HCT116 (cell line): ENCODE data around the gene SETD5. TPM values are rescaled to one million over a fixed set of nuclear protein-coding genes. Genes with fewer than 3 reads are reported as not detected.

Source experiments
- ATAC-seq: fragments of 200-7000 bp; cut with Tn5 transposase; 2 replicates; pipeline ENCODE4 v1.9.1; 2020; ENCODE audit warnings: mild to moderate bottlenecking, moderate library complexity
- BruUV-seq: library from RNA; stranded (reverse); fragments of 400-500 nt; replicated peaks from 2 replicates; lab custom pipeline; 2021; lab: Mats Ljungman, UMichigan
- CTCF ChIA-PET: fragments of 300-600 bp; sonication (Branson Sonifier 250); formaldehyde crosslinking; loops from one replicate; lab custom pipeline; 2021; ENCODE audit warnings: antibody characterized with exemption; lab: Charles Lee
- POLR2A ChIA-PET: fragments of 300-600, 350-600 bp; sonication (Branson Sonifier 250); formaldehyde crosslinking; loops from one replicate; lab custom pipeline; 2021; ENCODE audit warnings: antibody characterized with exemption; lab: Charles Lee
- RAD21 ChIA-PET, 2 experiments: fragments of 300-600 bp; sonication (Branson Sonifier 250); formaldehyde crosslinking; loops; one replicate each; lab custom pipeline; 2023; ENCODE audit warnings: low total read pairs in 2 of 2; ENCODE audit not compliant: uncharacterized antibody in 2 of 2, unreplicated experiment in 2 of 2, low non-redundant PET in 1 of 2; lab: Charles Lee
- DNase-seq: peaks from one replicate; pipeline ENCODE4 v3.0.0-alpha.2; 2010; ENCODE audit warnings: low read depth, low spot score
- H2AFZ ChIP-seq: fragments of 200-600 bp; shearing (Covaris generic), sonication (generic); 2 replicates; pipeline ENCODE4 v1.6.1; 2017; ENCODE audit warnings: low read depth, mixed run types, mixed read lengths, antibody characterized with exemption, low read length; ENCODE audit not compliant: poor library complexity, severe bottlenecking
- H3K27ac ChIP-seq: 2 replicates; pipeline ENCODE4 v1.5.1; 2012; ENCODE audit warnings: low read depth, low read length
- H3K27me3 ChIP-seq: fragments of 200-600 bp; sonication (generic); 2 replicates; pipeline ENCODE4 v1.6.1; 2016; ENCODE audit warnings: mixed run types, low read length, mixed read lengths; ENCODE audit not compliant: insufficient read depth
- H3K36me3 ChIP-seq, 2 experiments: fragments of 200-500 bp in 1 of 2; fragments of 200-600 bp in 1 of 2; sonication (Bioruptor generic) in 1 of 2; sonication (generic) in 1 of 2; 2 replicates each; pipeline versions ENCODE4 v1.5.1 to v1.6.1; 2014 to 2016; ENCODE audit warnings: low read length in 2 of 2, inconsistent platforms in 1 of 2, mixed read lengths in 1 of 2, mixed run types in 1 of 2; ENCODE audit not compliant: insufficient read depth in 2 of 2, control insufficient read depth in 1 of 2
- H3K4me1 ChIP-seq, 2 experiments: fragments of 200-600 bp in 1 of 2; sonication (generic) in 1 of 2; 2 replicates each; pipeline versions ENCODE4 v1.5.1 to v1.6.1; 2012 to 2017; ENCODE audit warnings: low read length in 2 of 2, inconsistent platforms in 1 of 2, mild to moderate bottlenecking in 1 of 2, mixed read lengths in 1 of 2, mixed run types in 1 of 2, moderate library complexity in 1 of 2; ENCODE audit not compliant: insufficient read depth in 2 of 2, control insufficient read depth in 1 of 2
- H3K4me2 ChIP-seq: fragments of 200-600 bp; sonication (generic); 2 replicates; pipeline ENCODE4 v1.6.1; 2017; ENCODE audit warnings: mixed run types, low read length, mixed read lengths
- H3K4me3 ChIP-seq, 2 experiments: fragments of 200-600 bp in 1 of 2; sonication (generic) in 1 of 2; replicated peaks in 1 of 2; 2 replicates each; pipeline ENCODE4 v1.5.1; 2011 to 2016; ENCODE audit warnings: low read length in 2 of 2, control low read depth in 1 of 2, low read depth in 1 of 2, mild to moderate bottlenecking in 1 of 2, mixed read lengths in 1 of 2, mixed run types in 1 of 2
- H3K79me2 ChIP-seq: fragments of 200-600 bp; sonication (generic); 2 replicates; pipeline ENCODE4 v1.6.1; 2017; ENCODE audit warnings: mild to moderate bottlenecking, mixed run types, low read length, moderate library complexity, mixed read lengths; ENCODE audit not compliant: insufficient read depth
- H3K9ac ChIP-seq: fragments of 200-600 bp; sonication (generic); 2 replicates; pipeline ENCODE4 v1.6.1; 2016; ENCODE audit warnings: low read length, mixed read lengths
- H3K9me2 ChIP-seq: fragments of 200-600 bp; sonication (generic), shearing (Covaris generic); 2 replicates; pipeline ENCODE4 v1.6.1; 2017; ENCODE audit warnings: mixed run types, mild to moderate bottlenecking, moderate library complexity; ENCODE audit not compliant: insufficient read depth
- H3K9me3 ChIP-seq, 2 experiments: fragments of 200-500 bp in 1 of 2; fragments of 200-600 bp in 1 of 2; sonication (Bioruptor generic) in 1 of 2; sonication (generic) in 1 of 2; 2 replicates each; pipeline ENCODE4 v1.6.1; 2014 to 2017; ENCODE audit warnings: low read length in 2 of 2, mixed read lengths in 2 of 2, inconsistent platforms in 1 of 2, low read depth in 1 of 2, mild to moderate bottlenecking in 1 of 2, mixed run types in 1 of 2, moderate library complexity in 1 of 2; ENCODE audit not compliant: control insufficient read depth in 1 of 2, insufficient read depth in 1 of 2
- H4K20me1 ChIP-seq: fragments of 200-600 bp; sonication (generic), shearing (Covaris generic); 2 replicates; pipeline ENCODE4 v1.6.1; 2017; ENCODE audit warnings: mixed run types, mild to moderate bottlenecking, moderate library complexity; ENCODE audit not compliant: insufficient read depth
- CBX3 ChIP-seq: IDR thresholded peaks from 2 replicates; pipeline ENCODE4 v1.6.1; 2012; ENCODE audit warnings: low read depth
- CEBPB ChIP-seq: IDR thresholded peaks from 2 replicates; pipeline ENCODE4 v1.6.1; 2012; ENCODE audit warnings: low read depth
- EGR1 ChIP-seq: IDR thresholded peaks from 2 replicates; pipeline ENCODE4 v1.6.1; 2012; ENCODE audit warnings: low read depth
- FOSL1 ChIP-seq: IDR thresholded peaks from 2 replicates; pipeline ENCODE4 v1.6.1; 2012; ENCODE audit warnings: low read depth
- JUND ChIP-seq: IDR thresholded peaks from 2 replicates; pipeline ENCODE4 v1.6.1; 2012
- POLR2A ChIP-seq: IDR thresholded peaks from 2 replicates; pipeline ENCODE4 v1.7.0; 2011; ENCODE audit warnings: borderline replicate concordance; ENCODE audit not compliant: insufficient read depth, insufficient read length; ENCODE audit errors: extremely low read depth
- POLR2AphosphoS5 ChIP-seq: IDR thresholded peaks from 2 replicates; pipeline ENCODE4 v1.6.1; 2011; ENCODE audit warnings: mild to moderate bottlenecking, low read depth, low read length, moderate library complexity
- RAD21 ChIP-seq: IDR thresholded peaks from 2 replicates; pipeline ENCODE4 v1.6.1; 2012; ENCODE audit warnings: low read depth, mild to moderate bottlenecking
- SIN3A ChIP-seq: IDR thresholded peaks from 2 replicates; pipeline ENCODE4 v1.6.1; 2012; ENCODE audit warnings: low read depth
- SP1 ChIP-seq: IDR thresholded peaks from 2 replicates; pipeline ENCODE4 v1.6.1; 2012; ENCODE audit warnings: low read depth
- SRF ChIP-seq: IDR thresholded peaks from 2 replicates; pipeline ENCODE4 v1.6.1; 2012; ENCODE audit warnings: low read depth
- TCF7L2 ChIP-seq: IDR thresholded peaks from 2 replicates; pipeline ENCODE4 v1.7.0; 2011; ENCODE audit warnings: borderline replicate concordance, inconsistent platforms; ENCODE audit not compliant: insufficient read depth, insufficient read length; ENCODE audit errors: extremely low read depth
- YY1 ChIP-seq: IDR thresholded peaks from 2 replicates; pipeline ENCODE4 v1.6.1; 2011; ENCODE audit warnings: low read length, low read depth, moderate library complexity, mild to moderate bottlenecking; ENCODE audit not compliant: insufficient replicate concordance; ENCODE audit errors: extremely low read depth
- ZFX ChIP-seq: fragments of 450-650 bp; IDR thresholded peaks from 2 replicates; pipeline ENCODE4 v1.6.1; 2017
- ZNF274 ChIP-seq: fragments of 200-500 bp; sonication (Bioruptor generic); IDR thresholded peaks from 2 replicates; pipeline ENCODE4 v1.6.1; 2014; ENCODE audit warnings: mild to moderate bottlenecking, low read depth, low read length, inconsistent platforms
- intact Hi-C: fragments of 100-400 bp; cut with micrococcal nuclease; formaldehyde crosslinking; loops from 2 replicates; pipeline ENCODE4 v1.10.0; 2022
- total RNA-seq: library from RNA; stranded (reverse); gene quantifications from one replicate; pipeline ENCODE4 v1.2.1, GENCODE V29; 2021; ENCODE audit not compliant: unreplicated experiment
- TF ChIP-seq, protein P1 (sequence below): IDR thresholded peaks from 2 replicates; pipeline ENCODE4 v1.6.1; 2011; ENCODE audit warnings: mild to moderate bottlenecking, low read length, moderate library complexity; ENCODE audit not compliant: insufficient replicate concordance; ENCODE audit errors: extremely low read depth
- TF ChIP-seq, protein P2 (sequence below): IDR thresholded peaks from 2 replicates; pipeline ENCODE4 v1.6.1; 2012
- TF ChIP-seq, protein P3 (sequence below), 3 experiments: fragments of 200-600 bp in 1 of 3; sonication (generic) in 1 of 3; IDR thresholded peaks in 2 of 3; conservative IDR thresholded peaks in 1 of 3; 2 replicates each; pipeline ENCODE4 v1.5.1; 2012 to 2017; ENCODE audit warnings: low read depth in 2 of 3, low read length in 2 of 3, antibody characterized with exemption in 1 of 3, borderline replicate concordance in 1 of 3, control low read depth in 1 of 3, mild to moderate bottlenecking in 1 of 3, mixed read lengths in 1 of 3, mixed run types in 1 of 3, moderate library complexity in 1 of 3; ENCODE audit not compliant: insufficient read depth in 1 of 3
- TF ChIP-seq, protein P4 (sequence below): IDR thresholded peaks from 2 replicates; pipeline ENCODE4 v1.6.1; 2012

Gene SETD5
- total RNA-seq, 1 experiment from 2014 or later: 141 TPM

DNA sequence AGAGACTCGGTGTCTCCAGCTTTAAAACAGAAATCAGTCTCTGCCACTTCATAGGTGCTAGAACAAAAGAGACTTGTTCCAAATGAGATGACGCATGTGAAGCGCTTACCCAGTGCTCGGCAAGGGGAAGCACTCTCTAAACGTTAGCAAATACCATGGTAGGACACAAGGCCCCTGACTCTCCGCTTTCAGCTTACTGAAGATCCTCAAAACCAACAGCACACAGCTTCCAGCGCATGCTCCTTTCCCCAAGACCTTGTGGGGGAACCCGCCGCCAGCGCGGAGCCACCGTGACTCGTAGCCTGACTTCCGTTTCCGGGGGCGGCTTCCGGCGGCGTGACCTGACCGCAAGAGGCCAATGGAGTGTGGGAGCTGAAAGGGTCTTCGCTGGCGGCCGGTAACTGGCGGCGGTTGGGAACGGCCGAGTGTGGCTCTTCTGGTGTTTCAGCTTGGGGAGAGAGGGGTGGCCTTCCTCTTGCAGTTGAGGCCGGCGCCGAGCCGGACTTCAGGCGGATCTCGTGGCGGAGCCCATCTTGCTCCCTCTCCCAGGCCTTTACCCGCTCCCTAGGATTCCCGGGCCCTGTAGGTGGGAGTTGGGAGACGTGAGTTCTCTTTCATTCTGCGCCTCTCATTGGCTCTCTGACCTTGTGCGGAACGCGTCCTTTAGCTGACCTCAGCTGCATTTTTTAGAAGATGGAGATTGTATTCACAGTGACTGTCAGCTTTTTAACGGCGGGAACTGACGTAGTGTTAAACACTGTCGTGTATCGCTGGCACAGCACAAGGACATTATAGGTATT is 34.5 kb upstream of the SETD5 start, which contains the start of gene THUMPD3:
Gene THUMPD3, plus strand, starts transcription at position 324 of the 800 bp plus-strand sequence. CDS start 2,015 bp downstream, outside the sequence.
- intact Hi-C loops: loop anchor here (2.0 kb wide), 1 partner anchor 60 kb away; no protein-coding TSS in a partner anchor
- Histone ChIP-seq H3K9ac (peak within 1 kb of the TSS; percentile 86), H3K9me3 (no peaks in the 10 kb centered on the region), H3K27me3 (no peaks in the 10 kb centered on the region), H4K20me1 (no peaks in the 10 kb centered on the region), H3K4me3 (peak within 1 kb of the TSS; percentile 74 to 83), H3K79me2 (peaks cover 64% of the 10 kb centered on the region), H3K4me1 (peaks cover 4 to 13% of the 10 kb centered on the region in 2 experiments; a peak in 3 of 4 replicates), H3K9me2 (no peaks in the 10 kb centered on the region), H3K27ac (peak within 1 kb of the TSS; percentile 94), H2AFZ (no peak within 1 kb of the TSS), H3K4me2 (peak within 1 kb of the TSS; percentile 82), H3K36me3 (peaks cover 21 to 28% of the 10 kb centered on the region in 2 experiments)
- POLR2A ChIA-PET: interaction anchor here (0.6 to 2.7 kb wide), 9 partner anchors 10 to 305 kb away, joined by 3 to 24 read pairs (median 4); partner anchors contain the start of gene SETD5
- ATAC-seq (peak; percentile 94), DNase-seq (peak; percentile 82)
- RAD21 ChIA-PET: interaction anchor here in 1 of 2 experiments (0.7 to 1.0 kb wide), 2 partner anchors 121 to 138 kb away, joined by 3 read pairs; no protein-coding TSS in a partner anchor
- no peak for TF ChIP-seq CEBPB
- TF ChIP-seq FOSL1: no peak
- peak; percentile 96 for TF ChIP-seq POLR2AphosphoS5
- TF ChIP-seq, protein P1, sequence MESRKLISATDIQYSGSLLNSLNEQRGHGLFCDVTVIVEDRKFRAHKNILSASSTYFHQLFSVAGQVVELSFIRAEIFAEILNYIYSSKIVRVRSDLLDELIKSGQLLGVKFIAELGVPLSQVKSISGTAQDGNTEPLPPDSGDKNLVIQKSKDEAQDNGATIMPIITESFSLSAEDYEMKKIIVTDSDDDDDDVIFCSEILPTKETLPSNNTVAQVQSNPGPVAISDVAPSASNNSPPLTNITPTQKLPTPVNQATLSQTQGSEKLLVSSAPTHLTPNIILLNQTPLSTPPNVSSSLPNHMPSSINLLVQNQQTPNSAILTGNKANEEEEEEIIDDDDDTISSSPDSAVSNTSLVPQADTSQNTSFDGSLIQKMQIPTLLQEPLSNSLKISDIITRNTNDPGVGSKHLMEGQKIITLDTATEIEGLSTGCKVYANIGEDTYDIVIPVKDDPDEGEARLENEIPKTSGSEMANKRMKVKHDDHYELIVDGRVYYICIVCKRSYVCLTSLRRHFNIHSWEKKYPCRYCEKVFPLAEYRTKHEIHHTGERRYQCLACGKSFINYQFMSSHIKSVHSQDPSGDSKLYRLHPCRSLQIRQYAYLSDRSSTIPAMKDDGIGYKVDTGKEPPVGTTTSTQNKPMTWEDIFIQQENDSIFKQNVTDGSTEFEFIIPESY: no peak
- peak; percentile 91 for TF ChIP-seq ZFX
- 0 out of 2 replicates have a peak, but pooled peaks have one; percentile 46 for TF ChIP-seq CBX3
- peak; percentile 78 for TF ChIP-seq YY1
- TF ChIP-seq, protein P2, sequence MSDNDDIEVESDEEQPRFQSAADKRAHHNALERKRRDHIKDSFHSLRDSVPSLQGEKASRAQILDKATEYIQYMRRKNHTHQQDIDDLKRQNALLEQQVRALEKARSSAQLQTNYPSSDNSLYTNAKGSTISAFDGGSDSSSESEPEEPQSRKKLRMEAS: peak; percentile 98
- peak; percentile 61 for TF ChIP-seq SP1
- peak; percentile 93 for TF ChIP-seq SIN3A
- TF ChIP-seq ZNF274: no peak
- peak; percentile 90 for TF ChIP-seq EGR1
- TF ChIP-seq JUND: no peak
- TF ChIP-seq, protein P3, sequence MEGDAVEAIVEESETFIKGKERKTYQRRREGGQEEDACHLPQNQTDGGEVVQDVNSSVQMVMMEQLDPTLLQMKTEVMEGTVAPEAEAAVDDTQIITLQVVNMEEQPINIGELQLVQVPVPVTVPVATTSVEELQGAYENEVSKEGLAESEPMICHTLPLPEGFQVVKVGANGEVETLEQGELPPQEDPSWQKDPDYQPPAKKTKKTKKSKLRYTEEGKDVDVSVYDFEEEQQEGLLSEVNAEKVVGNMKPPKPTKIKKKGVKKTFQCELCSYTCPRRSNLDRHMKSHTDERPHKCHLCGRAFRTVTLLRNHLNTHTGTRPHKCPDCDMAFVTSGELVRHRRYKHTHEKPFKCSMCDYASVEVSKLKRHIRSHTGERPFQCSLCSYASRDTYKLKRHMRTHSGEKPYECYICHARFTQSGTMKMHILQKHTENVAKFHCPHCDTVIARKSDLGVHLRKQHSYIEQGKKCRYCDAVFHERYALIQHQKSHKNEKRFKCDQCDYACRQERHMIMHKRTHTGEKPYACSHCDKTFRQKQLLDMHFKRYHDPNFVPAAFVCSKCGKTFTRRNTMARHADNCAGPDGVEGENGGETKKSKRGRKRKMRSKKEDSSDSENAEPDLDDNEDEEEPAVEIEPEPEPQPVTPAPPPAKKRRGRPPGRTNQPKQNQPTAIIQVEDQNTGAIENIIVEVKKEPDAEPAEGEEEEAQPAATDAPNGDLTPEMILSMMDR (IDR thresholded peaks at IDR 0.05 in 2 of 3, conservative IDR thresholded peaks at IDR 0.05 in 1 of 3; ENCODE audit: borderline replicate concordance in 1 of 3, insufficient read depth in 1 of 3, low read depth in 2 of 3, low read length in 2 of 3): no peak
- TF ChIP-seq SRF: no peak; the same call in 1 of the 2 replicates
- peak; percentile 93 for TF ChIP-seq POLR2A
- TF ChIP-seq, protein P4, sequence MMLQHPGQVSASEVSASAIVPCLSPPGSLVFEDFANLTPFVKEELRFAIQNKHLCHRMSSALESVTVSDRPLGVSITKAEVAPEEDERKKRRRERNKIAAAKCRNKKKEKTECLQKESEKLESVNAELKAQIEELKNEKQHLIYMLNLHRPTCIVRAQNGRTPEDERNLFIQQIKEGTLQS: no peak
- no peak for TF ChIP-seq RAD21
- TF ChIP-seq TCF7L2: peak; percentile 43
- BruUV-seq: TSS peak; percentile 74
- CTCF ChIA-PET: interaction anchor here (0.9 to 3.4 kb wide), 3 partner anchors 10 to 393 kb away, joined by 3 to 16 read pairs (median 4); no protein-coding TSS in a partner anchor
